B cell (primary cell): ENCODE results near the gene TPH1. TPM values are rescaled to one million over a fixed set of nuclear protein-coding genes. Genes with fewer than 3 reads are reported as not detected.

Source experiments
- ATAC-seq: fragments of 200-7000 bp; cut with Tn5 transposase; one replicate; pipeline ENCODE4 v1.10.0; 2021; ENCODE audit warnings: low read depth, mild to moderate bottlenecking, moderate number of reproducible peaks, moderate library complexity
- CTCF ChIA-PET: fragments of 350-600 bp; sonication (Branson Sonifier 250); formaldehyde crosslinking; loops from one replicate; lab custom pipeline; 2021; ENCODE audit warnings: antibody characterized with exemption, inconsistent platforms; lab: Charles Lee
- POLR2A ChIA-PET: fragments of 350-600 bp; sonication (Branson Sonifier 250); formaldehyde crosslinking; loops from one replicate; lab custom pipeline; 2021; ENCODE audit warnings: antibody characterized with exemption; lab: Charles Lee
- DNase-seq: peaks from one replicate; pipeline ENCODE4 v3.0.0; 2013
- H2AFZ ChIP-seq: 2 replicates; pipeline ENCODE4 v1.6.1; 2012; ENCODE audit warnings: mild to moderate bottlenecking, low read depth, low read length; ENCODE audit not compliant: insufficient read depth, poor library complexity, severe bottlenecking
- H3K27ac ChIP-seq, 2 donors: 1 replicate in 1 of 2; 2 replicates in 1 of 2; pipeline ENCODE4 v1.5.1; 2012 to 2013; ENCODE audit warnings: low read length in 2 of 2, mild to moderate bottlenecking in 2 of 2, moderate library complexity in 1 of 2
- H3K27me3 ChIP-seq, 4 experiments: fragments of 200-600 bp in 1 of 4; sonication (generic) in 1 of 4; replicated peaks in 1 of 4; 1 replicate in 2 of 4; 2 replicates in 2 of 4; pipeline versions ENCODE4 v1.6.1 to v1.7.0; 2013 to 2016; ENCODE audit warnings: low read length in 3 of 4, mild to moderate bottlenecking in 2 of 4, mixed read lengths in 1 of 4, moderate library complexity in 1 of 4; ENCODE audit not compliant: insufficient read depth in 4 of 4, control insufficient read depth in 3 of 4; ENCODE audit errors: control extremely low read depth in 1 of 4
- H3K36me3 ChIP-seq, 2 experiments: replicated peaks in 1 of 2; 1 replicate in 1 of 2; 2 replicates in 1 of 2; pipeline versions ENCODE4 v1.6.1 to v1.7.1; 2013; ENCODE audit warnings: low read length in 1 of 2; ENCODE audit not compliant: insufficient read depth in 2 of 2, control insufficient read depth in 1 of 2; ENCODE audit errors: control extremely low read depth in 1 of 2, extremely low read depth in 1 of 2
- H3K4me1 ChIP-seq, 2 donors: fragments of 200-600 bp in 1 of 2; sonication (generic) in 1 of 2; 1 replicate in 1 of 2; 2 replicates in 1 of 2; pipeline versions ENCODE4 v1.5.1 to v1.6.1; 2013 to 2017; ENCODE audit warnings: low read length in 2 of 2; ENCODE audit not compliant: control insufficient read depth in 2 of 2, insufficient read depth in 2 of 2
- H3K4me2 ChIP-seq: replicated peaks from 2 replicates; pipeline ENCODE3; 2012; ENCODE audit warnings: mild to moderate bottlenecking, low read depth, low read length; ENCODE audit not compliant: poor library complexity, severe bottlenecking
- H3K4me3 ChIP-seq, 5 experiments: fragments of 200-600 bp in 1 of 5; sonication (generic) in 1 of 5; 1 replicate in 3 of 5; 2 replicates in 2 of 5; pipeline versions ENCODE4 v1.5.1 to v1.7.0; 2011 to 2016; ENCODE audit warnings: low read length in 4 of 5, mild to moderate bottlenecking in 4 of 5, low read depth in 2 of 5, control low read depth in 1 of 5, moderate library complexity in 1 of 5; ENCODE audit not compliant: insufficient read depth in 1 of 5; ENCODE audit errors: control extremely low read depth in 1 of 5, extremely low read depth in 1 of 5
- H3K79me2 ChIP-seq: fragments of 200-600 bp; sonication (generic); one replicate; pipeline ENCODE4 v1.6.0; 2016; ENCODE audit warnings: low read length; ENCODE audit not compliant: control insufficient read depth, insufficient read depth
- H3K9ac ChIP-seq: fragments of 200-600 bp; sonication (generic); 2 replicates; pipeline ENCODE4 v1.6.1; 2017; ENCODE audit warnings: mild to moderate bottlenecking, low read length, moderate library complexity
- H3K9me3 ChIP-seq, 3 donors: one replicate each; pipeline versions ENCODE4 v1.6.1 to v1.7.1; 2013; ENCODE audit warnings: low read length in 2 of 3; ENCODE audit not compliant: control insufficient read depth in 2 of 3, insufficient read depth in 1 of 3; ENCODE audit errors: control extremely low read depth in 1 of 3
- H4K20me1 ChIP-seq: 2 replicates; pipeline ENCODE4 v1.6.0; 2012; ENCODE audit warnings: mild to moderate bottlenecking, low read length; ENCODE audit not compliant: insufficient read depth, control insufficient read depth, poor library complexity, severe bottlenecking
- H3K27ac Mint-ChIP-seq: one replicate; pipeline ENCODE4 v1.8.0; 2021; ENCODE audit warnings: mixed read lengths
- H3K27me3 Mint-ChIP-seq: one replicate; pipeline ENCODE4 v1.8.0; 2021; ENCODE audit warnings: mixed read lengths
- H3K4me1 Mint-ChIP-seq: one replicate; pipeline ENCODE4 v1.8.0; 2021; ENCODE audit warnings: mixed read lengths
- H3K4me3 Mint-ChIP-seq: one replicate; pipeline ENCODE4 v1.8.0; 2021; ENCODE audit warnings: mixed read lengths
- H3K9me3 Mint-ChIP-seq: one replicate; pipeline ENCODE4 v1.8.0; 2022; ENCODE audit warnings: mixed read lengths; ENCODE audit not compliant: insufficient read depth
- EZH2 ChIP-seq: IDR thresholded peaks from 2 replicates; pipeline ENCODE4 v1.6.1; 2012; ENCODE audit warnings: borderline replicate concordance, low read depth, mild to moderate bottlenecking, moderate library complexity, low read length; ENCODE audit not compliant: insufficient read depth, poor library complexity, severe bottlenecking
- WGBS: methylation state at CpG from one replicate; pipeline ENCODE4 v1.1.5; 2013; ENCODE audit warnings: missing lambda C conversion rate; ENCODE audit not compliant: insufficient coverage; 5-methylcytosine and 5-hydroxymethylcytosine counted together
- intact Hi-C: fragments of 100-400 bp; cut with micrococcal nuclease; formaldehyde crosslinking; loops from one replicate; pipeline ENCODE4 v1.10.0; 2022
- polyA plus RNA-seq: library from polyadenylated mRNA; depleted of rRNA; stranded (reverse); fragments of >200 nt; gene quantifications from 2 replicates; pipeline ENCODE4 v1.2.3, GENCODE V29; 2012
- total RNA-seq, 2 donors: library from RNA; stranded (reverse); fragments of 120-200 nt in 1 of 2; gene quantifications; 1 replicate in 1 of 2; 2 replicates in 1 of 2; pipeline versions ENCODE4 v1.2.3 to v1.2.4, GENCODE V29; 2013 to 2022
- TF ChIP-seq, protein P1 (sequence below): fragments of 200-600 bp; IDR thresholded peaks from one replicate; pipeline ENCODE4 v1.8.0; 2022; ENCODE audit warnings: antibody characterized with exemption, mild to moderate bottlenecking

The TPH1 gene
- total and polyA plus RNA-seq, 2 donors (not counting 1 experiment from before 2014, with no cell fraction given) = 0.51 to 2.8 TPM

GRCh38 chr11:18080451-18080850, 34.4 kb upstream of the TPH1 start:
- DNase-seq = no peak
- ATAC-seq = no peak
- H3K4me1 ChIP-seq = no peaks in the 10 kb centered on the region
- H3K79me2 ChIP-seq = no peaks in the 10 kb centered on the region
- no peaks in the 10 kb centered on the region for H3K27me3 ChIP-seq
- Mint-ChIP-seq H3K4me1 (no peaks in the 10 kb centered on the region), H3K27me3 (no peaks in the 10 kb centered on the region), H3K4me3 (no peak overlapping the region), H3K27ac (no peak overlapping the region), H3K9me3 (no peaks in the 10 kb centered on the region)
- 80% methylated on average over 1 of the region's 4 CpGs for WGBS
- no peak overlapping the region for H2AFZ ChIP-seq
- no peaks in the 10 kb centered on the region for H4K20me1 ChIP-seq
- no peak for TF ChIP-seq EZH2
- TF ChIP-seq, protein P1, sequence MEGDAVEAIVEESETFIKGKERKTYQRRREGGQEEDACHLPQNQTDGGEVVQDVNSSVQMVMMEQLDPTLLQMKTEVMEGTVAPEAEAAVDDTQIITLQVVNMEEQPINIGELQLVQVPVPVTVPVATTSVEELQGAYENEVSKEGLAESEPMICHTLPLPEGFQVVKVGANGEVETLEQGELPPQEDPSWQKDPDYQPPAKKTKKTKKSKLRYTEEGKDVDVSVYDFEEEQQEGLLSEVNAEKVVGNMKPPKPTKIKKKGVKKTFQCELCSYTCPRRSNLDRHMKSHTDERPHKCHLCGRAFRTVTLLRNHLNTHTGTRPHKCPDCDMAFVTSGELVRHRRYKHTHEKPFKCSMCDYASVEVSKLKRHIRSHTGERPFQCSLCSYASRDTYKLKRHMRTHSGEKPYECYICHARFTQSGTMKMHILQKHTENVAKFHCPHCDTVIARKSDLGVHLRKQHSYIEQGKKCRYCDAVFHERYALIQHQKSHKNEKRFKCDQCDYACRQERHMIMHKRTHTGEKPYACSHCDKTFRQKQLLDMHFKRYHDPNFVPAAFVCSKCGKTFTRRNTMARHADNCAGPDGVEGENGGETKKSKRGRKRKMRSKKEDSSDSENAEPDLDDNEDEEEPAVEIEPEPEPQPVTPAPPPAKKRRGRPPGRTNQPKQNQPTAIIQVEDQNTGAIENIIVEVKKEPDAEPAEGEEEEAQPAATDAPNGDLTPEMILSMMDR = no peak
- H3K36me3 ChIP-seq = peaks cover 0 to 32% of the 10 kb centered on the region in 2 experiments
- intact Hi-C loops = no loop called here
- POLR2A ChIA-PET = no interaction called here
- no peak overlapping the region for H3K9ac ChIP-seq
- no peak overlapping the region for H3K4me3 ChIP-seq
- no peaks in the 10 kb centered on the region for H3K9me3 ChIP-seq
- CTCF ChIA-PET = interaction anchor here (1.0 to 1.4 kb wide), 2 partner anchors 26 to 92 kb away, joined by 3 read pairs; partner anchors contain the start of gene SAAL1
- H3K4me2 ChIP-seq = no peak overlapping the region
- H3K27ac ChIP-seq = no peak overlapping the region

DNA sequence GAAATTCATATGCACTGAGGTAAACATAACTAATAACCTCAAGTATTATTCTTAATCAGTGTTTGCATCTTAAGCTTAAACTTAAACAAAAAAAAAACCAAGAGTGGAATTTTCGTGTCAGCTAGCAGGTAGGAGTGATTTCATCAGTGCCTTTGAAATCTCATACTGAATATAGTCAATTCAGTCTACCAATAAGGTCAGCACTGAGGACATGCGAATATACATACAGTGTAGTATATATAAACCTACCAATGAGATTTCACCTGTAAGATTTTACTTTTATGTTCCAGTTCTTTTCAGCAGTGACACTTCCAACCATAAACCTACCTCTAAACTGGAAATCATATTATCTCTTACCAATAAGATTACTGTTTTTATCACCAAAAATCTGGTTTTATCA, 32.8 kb upstream of the TPH1 start:
- ChIA-PET CTCF (no interaction called here), POLR2A (no interaction called here)
- intact Hi-C loops = no loop called here
- Histone ChIP-seq H3K27ac (no peak overlapping the region), H3K4me1 (no peaks in the 10 kb centered on the region), H3K9me3 (no peaks in the 10 kb centered on the region), H3K36me3 (peaks cover 0 to 25% of the 10 kb centered on the region in 2 experiments), H2AFZ (no peak overlapping the region), H3K4me3 (no peak overlapping the region), H3K79me2 (no peaks in the 10 kb centered on the region), H3K9ac (no peak overlapping the region), H4K20me1 (no peaks in the 10 kb centered on the region), H3K4me2 (no peak overlapping the region), H3K27me3 (no peaks in the 10 kb centered on the region)
- 100% methylated on average over 1 of the region's 2 CpGs for WGBS
- DNase-seq (no peak), ATAC-seq (no peak)
- Mint-ChIP-seq H3K4me3 (no peak overlapping the region), H3K27me3 (no peaks in the 10 kb centered on the region), H3K4me1 (no peaks in the 10 kb centered on the region), H3K27ac (no peak overlapping the region), H3K9me3 (no peaks in the 10 kb centered on the region)
- TF ChIP-seq, protein P1 = no peak
- TF ChIP-seq EZH2 = no peak
